HL-60 (cell line): ENCODE results near the gene PARD6G.

Source experiments
- CTCF ChIP-seq: IDR thresholded peaks from one replicate; pipeline ENCODE4 v1.5.1; 2011; ENCODE audit warnings: low read length, control low read depth, inconsistent platforms; ENCODE audit not compliant: insufficient read depth
- GABPA ChIP-seq: IDR thresholded peaks from 2 replicates; pipeline ENCODE4 v1.6.1; 2012; ENCODE audit warnings: low read depth
- POLR2AphosphoS5 ChIP-seq: IDR thresholded peaks from 2 replicates; pipeline ENCODE4 v1.6.1; 2012; ENCODE audit warnings: low read depth
- REST ChIP-seq: IDR thresholded peaks from 2 replicates; pipeline ENCODE4 v1.6.1; 2012; ENCODE audit warnings: low read depth; ENCODE audit not compliant: insufficient replicate concordance
- SPI1 ChIP-seq: IDR thresholded peaks from 2 replicates; pipeline ENCODE4 v1.6.1; 2012; ENCODE audit warnings: low read depth, mild to moderate bottlenecking, borderline replicate concordance

GRCh38 chr18:80210312-80211083, 36.8 kb downstream of the PARD6G start:
- no peak for TF ChIP-seq CTCF
- no peak for TF ChIP-seq POLR2AphosphoS5
- no peak for TF ChIP-seq SPI1
- no peak for TF ChIP-seq REST
- TF ChIP-seq GABPA: no peak
